Measurements from ENCODE around the gene DDX46. TPM values are rescaled to one million over a fixed set of nuclear protein-coding genes. Genes with fewer than 3 reads are reported as not detected.

The DDX46 gene
- total and polyA plus RNA-seq, 2 experiments from 2014 or later: 24.2 to 25.9 TPM

GRCh38 chr5:134878403-134878802 lies 119.8 kb downstream of the DDX46 start:
- no peaks in the 10 kb centered on the region for H3K27me3 ChIP-seq
- TF ChIP-seq CTCF (IDR thresholded peaks at IDR 0.05; ENCODE audit: low read depth, low read length): no peak
- H3K36me3 ChIP-seq: no peaks in the 10 kb centered on the region
- no peak overlapping the region for H3K4me3 ChIP-seq
- no peak for DNase-seq (ENCODE audit: low read depth in 1 of 2, low spot score in 1 of 2)
- H3K4me1 ChIP-seq (ENCODE audit: low read depth): peaks cover 60% of the 10 kb centered on the region
- H3K9me3 ChIP-seq (ENCODE audit: low read depth): no peaks in the 10 kb centered on the region
- peak overlapping the region; percentile 49 for H3K27ac ChIP-seq

GRCh38 chr5:134879456-134879855 lies 120.9 kb downstream of the DDX46 start:
- Histone ChIP-seq H3K36me3 (no peaks in the 10 kb centered on the region), H3K27ac (peak overlapping the region; percentile 49), H3K4me1 (ENCODE audit: low read depth) (peaks cover 55% of the 10 kb centered on the region), H3K4me3 (no peak overlapping the region), H3K9me3 (ENCODE audit: low read depth) (no peaks in the 10 kb centered on the region), H3K27me3 (no peaks in the 10 kb centered on the region)
- no peak for DNase-seq (ENCODE audit: low read depth in 1 of 2, low spot score in 1 of 2)
- TF ChIP-seq CTCF (IDR thresholded peaks at IDR 0.05; ENCODE audit: low read depth, low read length): no peak

Other genes with a start within 250 kb of the DDX46 start
- gene JADE2, start 233.1 kb upstream of the DDX46 start, total RNA-seq: 12.9 and 17.8 TPM in 2 replicates
- 2.8 and 11.3 TPM in 2 replicates for gene JADE2, start 233.1 kb upstream of the DDX46 start, polyA plus RNA-seq
- 53.6 and 60.2 TPM in 2 replicates for gene SAR1B, start 126.0 kb upstream of the DDX46 start, total RNA-seq
- 40.5 and 45.5 TPM in 2 replicates for gene SAR1B, start 126.0 kb upstream of the DDX46 start, polyA plus RNA-seq
- gene SEC24A, start 110.0 kb upstream of the DDX46 start, total RNA-seq: 9.3 and 9.9 TPM in 2 replicates
- 9.8 and 11.6 TPM in 2 replicates for gene SEC24A, start 110.0 kb upstream of the DDX46 start, polyA plus RNA-seq
- 27.2 and 42.4 TPM in 2 replicates for gene CAMLG, start 20.2 kb upstream of the DDX46 start, total RNA-seq
- 22.7 and 28.4 TPM in 2 replicates for gene CAMLG, start 20.2 kb upstream of the DDX46 start, polyA plus RNA-seq
- gene C5orf24, start 87.2 kb downstream of the DDX46 start, total RNA-seq: 57.4 and 57.9 TPM in 2 replicates
- 49.5 and 62.5 TPM in 2 replicates for gene C5orf24, start 87.2 kb downstream of the DDX46 start, polyA plus RNA-seq
- gene TXNDC15, start 115.6 kb downstream of the DDX46 start, total RNA-seq: 184 and 200 TPM in 2 replicates
- gene TXNDC15, start 115.6 kb downstream of the DDX46 start, polyA plus RNA-seq: 69.4 and 73.5 TPM in 2 replicates
- 6.4 and 9.8 TPM in 2 replicates for gene PCBD2, start 146.4 kb downstream of the DDX46 start, total RNA-seq
- gene PCBD2, start 146.4 kb downstream of the DDX46 start, polyA plus RNA-seq: 13.0 and 15.3 TPM in 2 replicates
- gene CATSPER3, start 209.1 kb downstream of the DDX46 start, total RNA-seq: 0.07 TPM in 1 of 2 replicates, not detected in the other
- 0.26 and 1.6 TPM in 2 replicates for gene CATSPER3, start 209.1 kb downstream of the DDX46 start, polyA plus RNA-seq